ENCODE measurements around the gene ADARB2.

ADARB2 gene

DNA sequence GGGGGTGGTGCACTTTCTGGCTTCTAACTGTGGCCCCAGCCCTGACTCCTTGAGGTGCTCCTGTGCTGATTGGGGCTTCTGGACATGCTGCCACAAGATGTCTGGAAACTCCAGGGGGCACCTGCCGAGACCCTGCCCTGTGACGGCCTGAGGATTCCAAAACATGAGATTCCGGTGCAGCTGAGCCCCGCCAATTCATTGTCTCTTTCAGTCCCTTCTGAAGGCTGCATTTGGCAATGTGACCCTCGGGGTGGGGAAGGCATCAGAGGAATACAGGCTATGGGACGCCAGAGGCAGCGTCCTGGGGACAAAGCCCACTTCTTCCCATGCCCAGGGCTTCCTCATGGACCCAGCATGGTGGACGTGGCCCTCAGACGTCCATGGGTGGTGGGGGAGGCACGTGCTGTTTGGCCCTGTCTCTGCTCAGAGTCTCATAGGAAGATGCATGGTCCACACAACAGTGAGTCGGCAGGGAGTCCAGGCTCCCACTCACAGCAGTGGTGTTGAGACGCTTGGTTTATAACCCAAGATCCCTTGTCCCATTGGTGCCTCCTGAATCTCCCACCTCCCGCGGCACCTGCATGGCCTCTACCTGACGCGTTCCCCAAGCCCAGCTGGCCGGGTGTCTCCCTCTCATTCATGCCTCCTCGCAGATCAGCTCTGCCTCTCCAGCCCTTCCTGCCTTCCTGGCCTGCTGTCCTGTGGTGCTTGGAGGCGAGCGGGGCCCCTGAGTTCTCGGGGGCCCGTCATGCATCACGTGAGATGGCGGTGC is 551.2 kb downstream of the ADARB2 start:
- DNase-seq (ENCODE audit: low read depth) = no peak

DNA sequence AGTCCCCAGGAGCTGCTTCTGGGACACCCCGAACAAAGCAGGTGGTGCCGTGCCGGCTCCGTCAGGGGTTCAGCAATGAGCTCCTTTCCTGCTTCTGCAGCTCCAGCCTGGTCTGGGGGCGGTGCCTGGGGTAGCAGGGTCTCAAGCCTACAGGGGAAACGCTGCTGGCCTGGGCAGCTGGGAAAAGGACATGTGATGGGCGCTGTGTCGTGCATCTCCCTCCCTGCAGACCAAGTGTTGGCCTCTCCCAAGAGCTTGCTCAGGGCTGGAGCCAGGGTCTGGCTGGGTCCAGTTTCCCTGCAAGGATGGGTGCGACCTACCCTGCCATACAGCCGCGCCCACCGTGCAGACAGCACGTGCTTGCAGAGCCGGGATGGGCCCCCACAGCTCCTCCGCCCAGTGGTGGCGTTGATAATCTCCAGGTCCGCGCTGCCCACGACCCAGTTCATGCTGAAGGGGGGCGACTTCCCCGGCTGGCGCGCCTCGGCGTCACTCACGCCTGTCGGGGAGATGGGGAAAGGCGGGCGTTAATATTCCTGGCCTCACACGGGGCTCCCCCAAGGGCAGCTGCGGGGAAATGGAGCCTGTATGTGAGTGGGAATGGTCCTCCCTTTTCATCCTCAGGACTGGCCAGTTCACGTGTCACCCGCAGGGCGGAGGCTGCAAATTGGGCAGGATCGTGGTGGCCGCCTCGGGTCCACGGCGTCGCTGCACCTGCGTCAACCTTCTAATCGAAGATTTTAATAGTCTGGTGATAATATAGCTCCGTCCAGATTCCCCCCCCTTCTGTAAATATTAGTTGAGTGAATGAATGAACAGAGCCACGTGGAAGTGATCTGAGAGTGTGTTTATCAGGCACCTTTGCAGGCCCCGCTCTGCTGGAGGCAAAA is 552.5 kb downstream of the ADARB2 start:
- DNase-seq (ENCODE audit: low read depth) = no peak

DNA sequence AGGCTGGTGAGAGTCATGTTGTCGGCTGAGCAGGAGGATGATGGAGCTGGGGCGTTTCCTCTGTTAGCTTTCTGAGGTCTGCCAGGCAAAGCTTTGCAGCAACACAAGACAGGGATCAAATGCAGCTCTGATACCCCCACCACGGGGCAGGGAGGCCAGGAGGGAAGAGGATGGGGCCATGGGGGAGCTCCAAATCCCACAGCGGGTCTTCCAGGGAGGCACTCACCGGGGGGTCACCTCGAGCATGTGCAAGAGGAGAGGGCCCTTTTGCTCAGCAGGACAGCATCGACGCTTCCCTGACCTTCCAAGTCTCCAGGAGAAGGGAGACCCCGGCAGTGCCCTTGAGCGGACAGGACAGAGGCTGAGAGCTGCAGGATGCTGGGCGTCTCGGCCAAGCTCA is 553.6 kb downstream of the ADARB2 start:
- no peak for DNase-seq (ENCODE audit: low read depth)

DNA sequence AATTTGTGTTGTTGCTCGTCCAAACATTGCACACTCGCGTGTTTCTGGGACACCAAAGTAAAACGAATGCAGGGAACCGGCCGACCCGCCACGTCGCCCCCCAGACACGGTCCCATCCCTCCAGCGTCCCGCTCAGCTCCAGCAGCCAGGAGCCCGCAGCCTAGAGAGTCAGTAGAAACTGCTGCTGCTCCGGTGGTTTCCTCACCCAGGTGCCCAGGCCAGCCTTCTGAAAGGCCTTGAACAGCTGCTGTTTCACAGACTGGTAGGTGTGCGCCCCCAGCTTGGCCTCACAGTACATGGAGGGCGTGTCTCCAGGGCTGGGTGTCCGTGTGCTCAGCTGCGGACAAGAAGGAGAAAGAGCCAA is 554.3 kb downstream of the ADARB2 start:
- DNase-seq (ENCODE audit: low read depth) = no peak

DNA sequence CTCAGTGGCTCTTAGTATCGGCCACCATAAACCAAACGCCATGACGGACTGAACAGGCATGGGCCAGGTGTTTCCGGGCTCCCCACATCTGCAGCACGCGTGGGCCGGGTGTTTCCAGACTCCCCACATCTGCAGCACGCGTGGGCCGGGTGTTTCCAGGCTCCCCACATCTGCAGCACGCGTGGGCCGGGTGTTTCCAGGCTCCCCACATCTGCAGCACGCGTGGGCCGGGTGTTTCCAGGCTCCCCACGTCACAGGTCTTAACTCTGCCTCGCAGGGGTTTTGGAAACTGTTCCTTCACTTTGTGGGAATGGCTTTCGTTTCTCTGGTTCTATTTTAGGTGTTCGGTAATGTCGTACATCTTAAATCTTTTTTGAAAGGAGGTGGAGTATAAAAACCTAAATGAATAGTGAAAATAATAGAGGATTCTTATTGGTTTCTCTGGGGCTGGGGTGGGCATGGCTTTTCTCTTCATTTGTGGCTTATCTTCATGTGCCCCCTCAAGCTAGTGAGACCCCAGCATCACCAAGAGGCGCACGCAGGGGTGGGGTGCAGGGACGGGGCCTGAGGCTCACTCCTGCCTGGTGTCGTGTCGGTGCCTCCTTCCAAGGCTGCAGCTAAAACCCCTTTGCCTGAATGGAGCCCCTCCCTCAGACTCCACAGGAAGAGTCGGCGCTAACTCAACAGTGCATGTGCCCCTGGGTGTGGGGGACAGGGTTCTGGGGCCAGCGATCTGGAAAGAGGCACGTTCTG is 554.9 kb downstream of the ADARB2 start:
- no peak for DNase-seq (ENCODE audit: low read depth)

DNA sequence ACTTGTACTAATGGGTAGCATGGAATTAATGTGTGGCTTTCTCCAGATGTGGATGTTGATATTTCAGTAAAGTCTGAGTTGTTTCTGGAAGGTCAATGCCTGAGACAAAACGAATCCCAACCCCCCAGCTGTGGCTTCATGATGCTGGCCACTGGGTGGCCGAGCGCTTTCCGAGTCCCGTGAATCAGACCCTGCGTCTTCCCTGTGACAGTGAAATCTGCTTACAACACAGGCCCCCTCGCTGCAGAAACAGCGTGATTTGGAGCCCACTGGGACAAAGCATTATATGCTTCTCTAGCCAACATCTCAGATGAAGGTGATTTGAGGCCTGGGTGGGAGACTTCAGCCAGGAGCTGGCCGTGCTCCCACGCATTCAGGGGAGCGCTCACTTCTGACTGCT is 556.5 kb downstream of the ADARB2 start:
- no peak for DNase-seq (ENCODE audit: low read depth)

DNA sequence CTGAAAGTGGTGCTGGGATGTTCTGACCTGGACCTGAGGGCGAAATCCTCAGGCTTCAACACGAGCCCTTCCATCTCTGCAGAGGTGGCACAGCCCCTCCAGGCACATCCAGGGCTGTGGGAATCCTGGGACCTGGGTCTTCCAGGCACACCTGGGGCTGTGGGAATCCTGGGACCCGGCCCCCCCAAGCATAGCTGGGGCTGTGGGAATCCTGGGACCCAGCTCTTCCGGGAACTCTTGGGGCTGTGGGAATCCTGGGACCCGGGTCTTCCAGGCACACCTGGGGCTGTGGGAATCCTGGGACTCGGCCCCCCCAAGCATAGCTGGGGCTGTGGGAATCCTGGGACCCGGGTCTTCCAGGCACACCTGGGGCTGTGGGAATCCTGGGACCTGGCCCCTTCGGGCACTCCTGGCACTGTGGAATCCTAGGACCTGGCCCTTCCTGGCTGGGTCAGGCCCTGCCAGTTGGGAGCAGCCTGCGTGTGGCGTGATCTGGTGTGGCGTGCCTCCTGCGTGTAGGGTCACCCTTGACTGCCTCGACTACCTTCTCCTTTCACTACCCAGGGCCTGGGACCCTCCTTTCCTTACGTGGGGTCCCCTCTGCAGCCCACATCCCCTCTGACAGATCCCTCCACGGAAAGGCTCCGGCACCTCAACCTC is 557.1 kb downstream of the ADARB2 start:
- no peak for DNase-seq (ENCODE audit: low read depth)

DNA sequence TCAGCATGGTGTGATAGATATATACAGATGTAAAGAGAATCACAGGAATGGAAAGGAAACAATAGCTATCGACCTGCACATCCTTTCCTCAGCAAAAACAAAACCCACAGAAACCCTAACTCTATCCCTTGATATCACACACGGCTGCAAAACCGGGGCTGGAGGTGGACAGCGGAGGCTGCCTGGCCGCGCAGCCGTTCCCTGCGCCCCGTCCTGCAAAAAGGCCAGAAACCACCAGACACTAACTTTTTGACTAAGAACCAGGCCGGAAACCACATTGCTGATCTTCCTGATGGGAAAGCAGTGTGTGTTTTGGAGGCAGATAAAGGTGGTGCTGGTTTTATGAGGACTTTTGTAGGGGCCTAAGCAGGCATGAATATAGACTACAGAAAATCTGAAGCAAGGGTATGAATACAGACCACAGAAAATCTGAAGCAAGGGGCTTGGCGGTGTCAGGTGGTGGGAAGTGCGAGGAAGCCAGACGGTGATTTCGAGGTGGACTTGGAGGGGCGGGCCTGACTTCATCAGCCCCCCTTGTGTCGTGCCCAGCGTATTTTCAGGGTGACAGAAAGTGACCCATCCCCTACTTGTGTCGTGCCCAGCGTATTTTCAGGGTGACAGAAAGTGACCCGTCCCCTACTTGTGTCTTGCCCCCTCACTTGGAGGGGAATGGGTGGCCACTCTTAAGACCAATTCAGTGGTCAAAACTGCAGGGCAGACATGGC is 557.8 kb downstream of the ADARB2 start:
- DNase-seq (ENCODE audit: low read depth) = no peak

DNA sequence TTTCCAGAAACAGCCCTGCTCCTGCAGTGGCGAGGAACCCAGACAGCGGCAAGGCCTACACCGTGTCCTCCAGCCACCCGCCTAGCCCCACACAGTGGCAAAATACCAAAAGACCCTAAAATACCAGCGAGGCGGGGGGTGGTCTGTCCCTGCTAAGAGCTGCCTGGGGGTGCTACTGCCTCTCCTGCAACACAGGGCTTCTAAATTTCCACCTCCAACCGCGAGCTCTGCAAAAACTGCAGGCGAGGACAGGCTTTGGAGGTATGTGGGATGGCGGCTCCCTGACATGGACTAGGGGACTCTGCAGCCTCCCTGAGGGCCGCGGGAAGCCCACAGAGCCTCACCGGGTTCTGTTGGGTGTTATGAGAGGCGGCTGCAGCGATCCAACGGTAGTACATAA is 558.8 kb downstream of the ADARB2 start:
- no peak for DNase-seq (ENCODE audit: low read depth)

DNA sequence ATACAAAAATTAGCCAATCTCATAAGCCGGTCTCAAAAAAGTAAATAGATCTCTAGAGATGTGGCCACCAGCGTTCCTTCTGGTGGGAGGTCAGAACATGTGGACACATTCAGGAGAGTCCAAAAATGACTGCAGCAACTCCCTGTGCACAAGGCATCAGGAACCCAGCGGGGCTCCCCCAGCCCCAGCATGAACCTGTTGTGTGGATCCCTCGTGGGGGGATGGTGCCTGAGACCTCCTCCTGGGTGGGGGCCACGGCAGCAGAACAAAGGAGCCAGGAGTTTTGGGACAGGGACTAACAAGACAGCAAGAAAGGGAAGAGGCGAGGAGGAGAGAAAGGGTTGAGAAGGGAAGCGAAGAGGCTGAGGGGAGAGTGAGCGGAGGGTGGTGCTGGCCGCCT is 559.4 kb downstream of the ADARB2 start:
- no peak for DNase-seq (ENCODE audit: low read depth)

DNA sequence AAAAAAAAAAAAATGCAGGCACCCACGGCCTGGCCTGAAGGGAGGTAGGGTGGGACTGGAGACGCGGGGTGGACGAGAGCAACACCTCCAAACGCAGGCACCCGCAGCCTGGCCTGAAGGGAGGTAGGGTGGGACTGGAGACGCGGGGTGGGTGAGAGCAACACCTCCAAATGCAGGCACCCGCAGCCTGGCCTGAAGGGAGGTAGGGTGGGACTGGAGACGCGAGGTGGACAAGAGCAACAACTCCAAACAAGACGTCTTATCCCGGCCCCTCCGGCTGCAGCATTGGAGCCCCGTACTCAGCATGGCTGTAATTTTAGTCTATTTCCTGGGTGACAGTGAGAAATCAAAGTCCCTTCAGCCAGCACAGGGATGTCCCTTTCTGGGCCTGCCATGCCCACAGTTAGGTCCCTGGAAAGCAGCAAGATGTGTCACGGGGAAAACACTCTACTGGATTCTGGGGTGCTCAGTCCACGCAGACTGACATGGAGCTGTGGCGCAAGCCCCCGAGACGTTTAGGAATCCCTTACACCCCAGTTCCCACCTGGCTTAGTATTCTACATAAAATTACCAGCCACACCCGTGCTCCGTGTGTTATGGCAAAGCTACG is 561.3 kb downstream of the ADARB2 start:
- no peak for DNase-seq (ENCODE audit: low read depth)

DNA sequence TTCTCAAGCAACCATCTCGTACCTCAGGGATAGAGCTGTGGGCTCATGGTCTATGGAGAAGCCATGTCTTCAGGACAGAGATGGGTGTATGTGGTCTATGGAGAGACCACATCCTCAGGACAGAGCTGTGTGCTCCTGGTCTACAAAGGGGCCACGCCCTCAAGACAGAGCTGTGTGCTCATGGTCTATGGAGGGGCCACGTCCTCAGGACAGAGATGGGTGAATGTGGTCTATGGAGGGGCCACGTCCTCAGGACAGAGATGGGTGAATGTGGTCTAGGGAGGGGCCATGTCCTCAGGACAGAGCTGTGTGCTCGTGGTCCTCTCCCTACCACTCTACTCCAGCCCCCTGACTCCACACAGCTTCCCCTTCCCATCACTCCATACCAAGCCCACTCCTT is 563.3 kb downstream of the ADARB2 start:
- DNase-seq (ENCODE audit: low read depth) = no peak

DNA sequence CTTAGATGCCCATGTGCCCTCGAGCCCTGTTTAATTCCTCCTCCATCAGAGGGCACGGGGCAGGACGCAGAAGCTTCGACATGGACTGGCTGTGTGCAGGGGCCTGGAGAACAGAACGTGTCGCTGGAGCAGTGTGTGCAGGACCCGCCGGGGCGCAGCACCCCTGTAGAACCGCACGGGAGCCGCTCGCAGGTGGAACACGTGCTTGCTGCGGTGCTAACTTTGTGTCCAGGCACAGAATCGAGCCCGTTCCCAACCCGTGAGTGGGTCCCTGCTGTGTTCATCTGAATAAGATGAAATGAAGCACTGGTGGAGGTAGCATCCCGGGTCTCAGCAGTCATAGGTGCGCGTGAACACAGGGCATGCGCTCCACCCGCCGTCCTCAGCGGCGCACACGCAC is 564.2 kb downstream of the ADARB2 start:
- DNase-seq (ENCODE audit: low read depth) = no peak

DNA sequence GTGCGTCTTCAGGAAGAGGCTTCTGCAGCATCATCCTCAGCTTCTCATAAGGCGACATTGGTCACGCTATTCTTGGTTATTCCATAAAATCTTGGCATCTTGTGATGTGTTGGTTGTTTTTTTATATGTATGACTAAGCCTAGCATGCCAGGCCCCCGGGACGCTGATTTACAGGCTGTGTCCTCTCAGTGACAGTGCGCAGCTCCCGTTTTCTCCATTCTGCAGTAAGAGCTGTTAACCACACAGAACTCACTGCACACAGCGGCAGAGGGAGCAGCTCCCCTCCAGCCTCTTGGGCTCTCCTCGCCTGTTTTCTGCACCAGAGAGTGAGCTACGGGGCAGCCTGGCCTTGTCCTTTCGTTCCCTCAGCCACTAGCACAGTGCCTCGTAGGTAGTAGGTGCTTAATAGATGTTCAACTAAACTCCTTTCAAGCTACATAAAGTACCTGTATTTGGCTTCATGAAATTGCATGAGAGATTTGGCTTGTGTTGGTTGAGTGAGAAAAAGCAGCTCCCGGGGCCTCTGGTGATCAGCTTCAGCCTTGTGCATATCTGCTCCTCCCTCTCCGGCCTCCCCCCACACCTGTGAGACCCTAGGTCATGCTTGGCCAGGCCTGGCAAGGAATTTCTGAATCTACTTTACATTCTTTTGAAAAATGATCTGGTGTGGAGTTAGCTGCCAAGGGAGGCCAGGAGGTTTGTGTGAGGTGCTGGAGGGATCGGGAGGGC is 564.9 kb downstream of the ADARB2 start:
- no peak for DNase-seq (ENCODE audit: low read depth)

DNA sequence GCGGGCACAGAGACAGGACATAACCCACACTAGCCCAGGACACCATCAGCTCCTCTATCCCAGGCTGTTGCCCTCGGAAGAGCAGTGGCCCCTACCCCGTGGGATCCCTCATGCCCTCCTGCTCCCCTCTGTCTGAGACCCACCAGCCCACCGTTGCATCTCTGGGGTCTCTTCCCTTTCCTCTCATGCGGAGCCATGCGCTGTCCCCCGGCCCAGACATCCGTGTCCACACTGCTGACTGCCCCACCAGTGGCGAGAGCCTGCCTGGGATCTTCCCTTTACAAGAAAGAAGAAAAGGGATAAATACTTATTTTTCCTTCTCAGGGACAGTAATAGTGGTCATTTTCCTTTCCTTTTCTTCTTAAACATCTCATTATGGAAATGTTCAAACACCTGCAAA is 565.7 kb downstream of the ADARB2 start:
- no peak for DNase-seq (ENCODE audit: low read depth)

DNA sequence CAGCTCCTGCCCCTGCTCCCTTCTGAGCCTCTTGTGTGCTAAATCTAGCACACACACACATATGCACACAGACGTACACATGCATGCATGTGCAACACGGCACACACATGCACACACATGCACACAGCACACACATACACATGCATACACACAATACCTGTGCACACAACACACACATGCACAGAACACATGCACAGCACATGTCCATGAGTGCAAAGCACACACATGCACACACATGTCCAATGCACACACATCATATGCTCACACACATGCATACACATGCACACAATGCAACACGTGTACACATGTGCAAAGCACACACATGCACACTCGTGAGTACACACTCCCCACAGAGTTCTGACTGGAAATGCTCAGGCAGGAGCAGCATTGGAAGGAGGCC is 566.1 kb downstream of the ADARB2 start:
- DNase-seq (ENCODE audit: low read depth) = no peak

DNA sequence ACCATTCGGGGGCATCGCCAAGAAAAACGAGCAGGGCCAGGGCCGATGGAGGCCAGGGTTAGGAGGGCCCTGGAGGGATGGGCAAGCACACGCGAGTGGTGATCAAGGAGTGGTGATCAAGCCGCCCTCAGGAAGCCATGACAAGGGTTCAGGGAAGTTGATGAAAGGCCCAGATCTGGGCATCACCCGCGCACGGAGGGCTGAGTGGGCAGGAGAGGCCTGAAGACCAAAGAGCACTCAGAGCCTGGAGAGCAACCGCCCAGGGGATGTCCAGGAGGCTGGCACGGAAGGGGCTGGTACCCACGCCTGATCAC is 566.5 kb downstream of the ADARB2 start:
- no peak for DNase-seq (ENCODE audit: low read depth)

DNA sequence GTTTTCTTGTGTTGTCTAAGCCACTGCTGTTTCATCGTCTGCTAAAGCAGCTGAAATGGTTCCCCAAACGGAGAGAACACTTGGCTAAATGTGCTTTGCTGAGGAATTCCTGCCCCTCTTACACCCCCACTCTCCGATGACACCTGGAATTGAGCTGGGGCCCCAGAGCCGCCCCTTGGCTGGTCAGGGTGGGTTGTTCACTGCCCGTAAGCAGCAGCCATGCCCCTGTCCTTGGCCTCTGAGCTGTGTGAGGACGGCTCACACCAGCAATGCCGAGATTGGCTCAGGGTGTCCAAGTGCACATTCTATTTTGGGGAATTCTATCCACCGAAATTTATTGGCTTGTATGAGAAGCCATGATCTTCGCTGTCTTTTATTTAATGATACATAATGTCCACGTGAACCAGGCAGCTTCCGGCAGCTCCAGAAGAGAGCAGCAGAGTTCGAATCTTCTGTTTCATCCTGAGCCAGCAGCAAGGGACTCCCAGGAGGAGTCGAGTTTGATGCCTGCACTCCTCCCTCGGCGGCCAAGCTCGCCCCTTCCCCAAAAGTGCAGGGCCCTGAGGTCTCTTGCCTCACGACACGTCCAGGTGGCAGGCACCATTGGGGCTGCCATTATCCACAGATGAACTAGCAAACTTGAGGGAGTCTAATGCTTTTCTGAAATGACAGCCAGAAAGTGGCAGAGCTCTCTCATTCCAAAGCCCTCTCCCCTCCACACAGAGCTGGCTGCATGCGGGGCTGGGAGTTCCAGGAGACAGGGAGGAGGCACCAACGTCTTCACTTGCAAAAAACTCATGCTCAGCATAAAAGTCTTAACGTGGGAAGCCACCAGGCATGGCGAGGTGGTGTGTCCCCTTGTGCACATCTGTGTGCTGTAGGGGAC is 567.1 kb downstream of the ADARB2 start:
- DNase-seq (ENCODE audit: low read depth) = no peak

DNA sequence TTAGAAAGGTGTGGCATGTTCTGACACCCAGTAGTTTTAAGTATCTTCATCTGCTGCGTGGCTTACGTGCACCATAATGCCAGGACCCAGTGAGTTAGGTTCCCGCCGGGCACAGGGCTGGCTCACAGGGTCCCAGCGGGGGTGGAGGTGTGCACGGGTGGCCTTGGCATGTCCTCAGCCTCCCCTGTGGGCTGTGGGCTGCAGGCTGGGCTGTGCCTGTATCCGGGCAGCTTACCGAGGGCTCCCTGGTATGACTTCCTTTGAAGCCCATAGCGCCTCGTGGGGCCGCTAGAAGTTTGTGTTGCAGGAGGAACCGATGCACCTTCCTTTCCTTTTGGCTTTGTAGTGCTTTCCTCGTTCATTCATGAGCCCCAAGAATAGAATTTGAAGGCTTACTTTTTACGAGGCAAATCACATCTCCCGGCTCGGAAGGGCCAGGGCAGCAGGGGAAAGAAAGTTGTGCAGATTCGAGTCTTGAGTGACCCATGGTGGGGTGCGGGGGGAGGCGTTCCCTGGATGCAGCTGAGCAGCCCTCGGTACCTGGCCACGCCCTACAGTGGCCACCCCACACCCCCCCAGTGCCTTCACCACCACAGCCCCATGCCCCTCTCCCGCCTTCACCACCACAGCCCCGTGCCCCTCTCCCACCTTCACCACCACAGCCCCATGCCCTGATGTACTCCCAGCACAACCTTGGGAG is 568.0 kb downstream of the ADARB2 start:
- no peak for DNase-seq (ENCODE audit: low read depth)
